Activated naive CD4-positive, alpha-beta T cell treated with anti-CD3 and anti-CD28 coated beads, Interleukin-2, amount 50 U/mL, for 72 hours (primary cell): ENCODE measurements around the gene VPS13D. TPM values are rescaled to one million over a fixed set of nuclear protein-coding genes. Genes with fewer than 3 reads are reported as not detected.
"Not testable (repeated sequence)": the region's sequence is repeated elsewhere in the genome, so short reads cannot be mapped to it uniquely, and the experiment has no call there.

Source experiments
- ATAC-seq, 2 donors: fragments of 150-1000 bp; cut with Tn5 transposase; 2 replicates each; pipeline ENCODE4 v1.10.0; 2021; ENCODE audit warnings: mild to moderate bottlenecking in 2 of 2, moderate library complexity in 2 of 2
- DNase-seq, 2 donors: peaks; one replicate each; pipeline ENCODE4 v3.0.0; 2021 to 2022; ENCODE audit warnings: low spot score in 2 of 2
- H3K27ac Mint-ChIP-seq, 2 donors: one replicate each; pipeline ENCODE4 v1.8.0; 2022; ENCODE audit warnings: mild to moderate bottlenecking in 2 of 2, mixed read lengths in 2 of 2
- H3K36me3 Mint-ChIP-seq, 2 donors: one replicate each; pipeline ENCODE4 v1.8.0; 2022; ENCODE audit warnings: mixed read lengths in 2 of 2
- H3K9me3 Mint-ChIP-seq, 2 donors: one replicate each; pipeline ENCODE4 v1.8.0; 2022; ENCODE audit warnings: mixed read lengths in 2 of 2
- total RNA-seq, 2 donors: library from RNA; stranded (reverse); gene quantifications; one replicate each; pipeline ENCODE4 v1.2.3, GENCODE V29; 2022

Gene VPS13D
- total RNA-seq, 2 donors from 2014 or later, result 31.2 to 40.7 TPM

GRCh38 chr1:12208271-12208670, 21.6 kb upstream of the VPS13D start:
- peak in 1 of 2 donors; percentile 1 for ATAC-seq
- peak overlapping the region; percentile 61 to 88 for H3K27ac Mint-ChIP-seq
- no peaks in the 10 kb centered on the region for H3K9me3 Mint-ChIP-seq
- H3K36me3 Mint-ChIP-seq, result peaks cover 4% of the 10 kb centered on the region in 2 donors
- no peak for DNase-seq

- ATAC-seq (peak; percentile 64 to 77), DNase-seq (peak; percentile 85 to 95)
- Mint-ChIP-seq H3K36me3 (peaks cover 0 to 4% of the 10 kb centered on the region in 2 donors), H3K9me3 (no peaks in the 10 kb centered on the region), H3K27ac (peak overlapping the region; percentile 52 to 88)
Measured at GRCh38 chr1:12208764-12209494, 20.9 kb upstream of the VPS13D start.

GRCh38 chr1:12209495-12209832, 20.4 kb upstream of the VPS13D start:
- H3K36me3 Mint-ChIP-seq, result peaks cover 0 to 4% of the 10 kb centered on the region in 2 donors
- no peak for DNase-seq
- no peaks in the 10 kb centered on the region for H3K9me3 Mint-ChIP-seq
- peak overlapping the region in 1 of 2 donors; percentile 88 for H3K27ac Mint-ChIP-seq
- ATAC-seq, result peak in 1 of 2 donors; percentile 1

GRCh38 chr1:12215118-12215961, 14.5 kb upstream of the VPS13D start:
- H3K27ac Mint-ChIP-seq, result no peak overlapping the region
- no peak for DNase-seq
- peak in 1 of 2 donors; percentile 17 for ATAC-seq
- no peaks in the 10 kb centered on the region for H3K9me3 Mint-ChIP-seq
- H3K36me3 Mint-ChIP-seq, result no peaks in the 10 kb centered on the region

- peaks cover 15 to 16% of the 10 kb centered on the region in 2 donors for H3K36me3 Mint-ChIP-seq
- DNase-seq (no peak), ATAC-seq (no peak)
- peaks cover 0 to 5% of the 10 kb centered on the region in 2 donors for H3K9me3 Mint-ChIP-seq
- H3K27ac Mint-ChIP-seq, result no peak overlapping the region
Measured at GRCh38 chr1:12219800-12220199, 10.0 kb upstream of the VPS13D start.

- no peak overlapping the region for H3K27ac Mint-ChIP-seq
- peaks cover 15 to 16% of the 10 kb centered on the region in 2 donors for H3K36me3 Mint-ChIP-seq
- H3K9me3 Mint-ChIP-seq, result peaks cover 0 to 5% of the 10 kb centered on the region in 2 donors
- ATAC-seq (no peak), DNase-seq (no peak)
Measured at GRCh38 chr1:12220890-12221289, 8.9 kb upstream of the VPS13D start.

- not testable (repeated sequence) for H3K27ac Mint-ChIP-seq, H3K9me3 Mint-ChIP-seq, ATAC-seq, DNase-seq
- H3K36me3 Mint-ChIP-seq, result peaks cover 15 to 16% of the 10 kb centered on the region in 2 donors
Measured at GRCh38 chr1:12222700-12223099, 7.1 kb upstream of the VPS13D start.

- peaks cover 15 to 16% of the 10 kb centered on the region in 2 donors for H3K36me3 Mint-ChIP-seq
- H3K9me3 Mint-ChIP-seq, ATAC-seq, DNase-seq, H3K27ac Mint-ChIP-seq: not testable (repeated sequence)
Measured at GRCh38 chr1:12224092-12224491, 5.7 kb upstream of the VPS13D start.

- Mint-ChIP-seq H3K9me3 (no peaks in the 10 kb centered on the region), H3K36me3 (peaks cover under 1% of the 10 kb centered on the region in 2 donors), H3K27ac (peak overlapping the region in 1 of 2 donors; percentile 24)
Measured at GRCh38 chr1:12228979-12229378, 851 bp upstream of the VPS13D start.

GRCh38 chr1:12229386-12229834, 420 bp upstream of the VPS13D start:
- Mint-ChIP-seq H3K27ac (peak overlapping the region in 1 of 2 donors; percentile 24), H3K9me3 (no peaks in the 10 kb centered on the region), H3K36me3 (no peaks in the 10 kb centered on the region)
- peak; percentile 7 to 32 for ATAC-seq
- no peak for DNase-seq

More at GRCh38 chr1:12228979-12229378, 851 bp upstream of the VPS13D start:
- ATAC-seq (no peak), DNase-seq (no peak)

- no peaks in the 10 kb centered on the region for H3K36me3 Mint-ChIP-seq
- ATAC-seq (peak; percentile 6 to 24), DNase-seq (no peak)
- H3K9me3 Mint-ChIP-seq, result no peaks in the 10 kb centered on the region
- peak overlapping the region; percentile 71 to 79 for H3K27ac Mint-ChIP-seq
Measured at GRCh38 chr1:12230549-12231275, 882 bp downstream of the VPS13D start.

- H3K27ac Mint-ChIP-seq, result peak overlapping the region; percentile 66 to 71
- no peaks in the 10 kb centered on the region for H3K36me3 Mint-ChIP-seq
- ATAC-seq, result no peak
- H3K9me3 Mint-ChIP-seq, result no peaks in the 10 kb centered on the region
- no peak for DNase-seq
Measured at GRCh38 chr1:12231276-12231595, 1.4 kb downstream of the VPS13D start.

- H3K27ac Mint-ChIP-seq, result peak overlapping the region in 1 of 2 donors; percentile 22
- DNase-seq (no peak), ATAC-seq (no peak)
- no peaks in the 10 kb centered on the region for H3K36me3 Mint-ChIP-seq
- no peaks in the 10 kb centered on the region for H3K9me3 Mint-ChIP-seq
Measured at GRCh38 chr1:12232221-12232620, 2.4 kb downstream of the VPS13D start.

- ATAC-seq (no peak), DNase-seq (no peak)
- Mint-ChIP-seq H3K36me3 (no peaks in the 10 kb centered on the region), H3K9me3 (no peaks in the 10 kb centered on the region), H3K27ac (no peak overlapping the region)
Measured at GRCh38 chr1:12244078-12244477, 14.2 kb downstream of the VPS13D start.

GRCh38 chr1:12244585-12244984, 14.8 kb downstream of the VPS13D start:
- no peak for ATAC-seq
- H3K9me3 Mint-ChIP-seq, result no peaks in the 10 kb centered on the region
- no peak for DNase-seq
- H3K36me3 Mint-ChIP-seq, result no peaks in the 10 kb centered on the region
- no peak overlapping the region for H3K27ac Mint-ChIP-seq

GRCh38 chr1:12245116-12245515, 15.3 kb downstream of the VPS13D start:
- DNase-seq (no peak), ATAC-seq (no peak)
- Mint-ChIP-seq H3K27ac (no peak overlapping the region), H3K9me3 (no peaks in the 10 kb centered on the region), H3K36me3 (no peaks in the 10 kb centered on the region)

- H3K27ac Mint-ChIP-seq, result peak overlapping the region in 1 of 2 donors; percentile 10
- H3K9me3 Mint-ChIP-seq, result no peaks in the 10 kb centered on the region
- H3K36me3 Mint-ChIP-seq, result no peaks in the 10 kb centered on the region
- DNase-seq (no peak), ATAC-seq (no peak)
Measured at GRCh38 chr1:12245733-12246132, 15.9 kb downstream of the VPS13D start.
